HG02840 (cell line): ENCODE measurements around the gene VAV3.
A peak's percentile ranks its signal among the peaks of the same experiment; 100 is the strongest.

Experiments
- ATAC-seq: cut with Tn5 transposase; IDR thresholded peaks from one replicate; pipeline ENCODE4 v1.9.1; 2021; ENCODE audit warnings: mild to moderate bottlenecking, moderate library complexity, moderate number of reproducible peaks; ENCODE audit not compliant: unreplicated experiment, low FRiP score

Gene VAV3

GRCh38 chr1:107936498-107937481, 28.2 kb downstream of the VAV3 start:
- peak; percentile 38 for ATAC-seq

GRCh38 chr1:107935396-107936064, 29.4 kb downstream of the VAV3 start:
- peak; percentile 89 for ATAC-seq

- no peak for ATAC-seq
Observed at GRCh38 chr1:107934578-107934977, 30.4 kb downstream of the VAV3 start.

GRCh38 chr1:107933736-107934135, 31.2 kb downstream of the VAV3 start:
- ATAC-seq, result no peak

- ATAC-seq, result no peak
Observed at GRCh38 chr1:107930292-107930691, 34.7 kb downstream of the VAV3 start.

GRCh38 chr1:107927820-107928219, 37.2 kb downstream of the VAV3 start:
- no peak for ATAC-seq

- ATAC-seq, result no peak
Observed at GRCh38 chr1:107926436-107927080, 38.4 kb downstream of the VAV3 start.

GRCh38 chr1:107925565-107925964, 39.4 kb downstream of the VAV3 start:
- ATAC-seq, result no peak

GRCh38 chr1:107920999-107921398, 44.0 kb downstream of the VAV3 start:
- ATAC-seq, result no peak

GRCh38 chr1:107920561-107920960, 44.4 kb downstream of the VAV3 start:
- no peak for ATAC-seq

- ATAC-seq, result no peak
Observed at GRCh38 chr1:107919953-107920352, 45.0 kb downstream of the VAV3 start.

- no peak for ATAC-seq
Observed at GRCh38 chr1:107914119-107914765, 50.7 kb downstream of the VAV3 start.

- no peak for ATAC-seq
Observed at GRCh38 chr1:107912656-107913055, 52.3 kb downstream of the VAV3 start.

GRCh38 chr1:107900090-107900945, 64.7 kb downstream of the VAV3 start:
- no peak for ATAC-seq

GRCh38 chr1:107899655-107900054, 65.3 kb downstream of the VAV3 start:
- no peak for ATAC-seq

GRCh38 chr1:107897438-107898345, 67.3 kb downstream of the VAV3 start:
- no peak for ATAC-seq

GRCh38 chr1:107896936-107897335, 68.0 kb downstream of the VAV3 start:
- ATAC-seq, result no peak

GRCh38 chr1:107896401-107896800, 68.6 kb downstream of the VAV3 start:
- ATAC-seq, result no peak
